K562 (cell line): ENCODE measurements around the gene SPATA25. TPM values are rescaled to one million over a fixed set of nuclear protein-coding genes. Genes with fewer than 3 reads are reported as not detected.
A peak's percentile ranks its signal among the peaks of the same experiment; 100 is the strongest.

Experiments
- CTBP1 ChIP-seq: fragments of 450-650 bp; IDR thresholded peaks from 2 replicates; pipeline ENCODE4 v1.6.1; 2016; ENCODE audit warnings: borderline replicate concordance
- FOSL1 ChIP-seq: fragments of 200-800 bp; sonication (Bioruptor generic); conservative IDR thresholded peaks from 2 replicates; pipeline ENCODE4 v1.6.1; 2016; ENCODE audit warnings: missing genetic modification characterization, missing compliant biosample characterization
- MEF2A ChIP-seq: IDR thresholded peaks from 2 replicates; pipeline ENCODE4 v1.6.1; 2011; ENCODE audit warnings: low read depth, mild to moderate bottlenecking, low read length, moderate library complexity; ENCODE audit not compliant: control insufficient read depth
- MLLT1 ChIP-seq, 2 experiments: fragments of 450-650 bp; IDR thresholded peaks; 2 replicates each; pipeline ENCODE4 v1.6.1; 2016
- NFIC ChIP-seq: fragments of 450-650 bp; IDR thresholded peaks from 2 replicates; pipeline ENCODE4 v1.6.1; 2017; ENCODE audit warnings: mild to moderate bottlenecking, inconsistent platforms
- NFRKB ChIP-seq: fragments of 450-650 bp; IDR thresholded peaks from 2 replicates; pipeline ENCODE4 v1.6.1; 2016; ENCODE audit warnings: low read depth
- PCBP1 ChIP-seq: fragments of 200-400 bp; formaldehyde crosslinking; IDR thresholded peaks from 2 replicates; pipeline ENCODE4 v1.6.1; 2018; ENCODE audit warnings: mild to moderate bottlenecking, low read depth, low read length; ENCODE audit not compliant: poor library complexity, severe bottlenecking
- REST ChIP-seq, 2 experiments: fragments of 450-650 bp; formaldehyde crosslinking in 1 of 2; IDR thresholded peaks; 2 replicates each; pipeline versions ENCODE4 v1.4.0 to v1.6.1; 2014 to 2020; ENCODE audit warnings: mild to moderate bottlenecking in 2 of 2, borderline replicate concordance in 1 of 2, low read depth in 1 of 2
- TCF7 ChIP-seq: sonication (generic); IDR thresholded peaks from 2 replicates; pipeline ENCODE4 v1.6.1; 2016; ENCODE audit warnings: antibody characterized with exemption, borderline replicate concordance
- TEAD4 ChIP-seq, 2 experiments: sonication (generic) in 1 of 2; formaldehyde crosslinking in 1 of 2; IDR thresholded peaks; 2 replicates each; pipeline versions ENCODE4 v1.6.1 to v1.8.0; 2012 to 2022; ENCODE audit warnings: borderline replicate concordance in 1 of 2, inconsistent platforms in 1 of 2, low read length in 1 of 2, mild to moderate bottlenecking in 1 of 2, missing genetic modification reagents in 1 of 2
- ZHX1 ChIP-seq: fragments of 150-350 bp; conservative IDR thresholded peaks from 2 replicates; pipeline ENCODE4 v1.6.1; 2014; ENCODE audit warnings: low read length
- ZZZ3 ChIP-seq: fragments of 450-650 bp; IDR thresholded peaks from 2 replicates; pipeline ENCODE4 v1.6.1; 2016; ENCODE audit warnings: antibody characterized with exemption, mild to moderate bottlenecking, moderate library complexity
- polyA plus RNA-seq, 8 experiments: library from polyadenylated mRNA; depleted of rRNA in 4 of 8; stranded (reverse) in 5 of 8; unstranded in 3 of 8; fragments of >200 nt; fragmentation: Nextera tagmentation in 2 of 8; fragmentation: Illumina TruSeq in 1 of 8; extraction: Ambion mirVana in 2 of 8; extraction: Trizol in 1 of 8; gene quantifications; 2 replicates each; pipeline versions ENCODE4 v1.2.1 to v1.2.3, GENCODE V29; 2011 to 2014; ENCODE audit warnings: inconsistent platforms in 1 of 8, missing spikeins in 1 of 8
- total RNA-seq, 7 experiments: library from RNA; depleted of rRNA in 6 of 7; stranded (reverse); fragments of >200 nt in 6 of 7; fragmentation: Illumina TruSeq in 2 of 7; extraction: Trizol in 2 of 7; gene quantifications; 2 replicates each; pipeline versions ENCODE4 v1.2.1 to v1.2.3, GENCODE V29; 2011 to 2021; ENCODE audit warnings: low replicate concordance in 1 of 7

SPATA25 gene
- total and polyA plus RNA-seq, 9 of the 15 experiments (the other 6 are each of a cell fraction or from before 2014, with no cell fraction given) = 0.21 to 0.95 (median 0.53) TPM; not detected in 3

GRCh38 chr20:45890985-45891983 lies 3.9 kb upstream of the SPATA25 start, which contains the start of the genes CTSA and NEURL2 (continued):
- TF ChIP-seq ZZZ3 = peak; percentile 49; the same call in 1 of the 2 replicates
- no peak for TF ChIP-seq PCBP1
- TF ChIP-seq TCF7 = 0 out of 2 replicates have a peak, but pooled peaks have one; percentile 43
- peak; percentile 97 for TF ChIP-seq REST (IDR thresholded peaks at IDR 0.05; ENCODE audit: borderline replicate concordance)
- TF ChIP-seq REST (CRISPR knock-in tag; IDR thresholded peaks at IDR 0.05; ENCODE audit: low read depth) = no peak
- TF ChIP-seq NFRKB = peak; percentile 74; the same call in 1 of the 2 replicates
- peak; percentile 13; the same call in 1 of the 2 replicates for TF ChIP-seq NFIC
- TF ChIP-seq MEF2A = peak; percentile 76
- peak; percentile 41; the same call in 1 of the 2 replicates for TF ChIP-seq ZHX1
- 0 out of 2 replicates have a peak, but pooled peaks have one; percentile 7 for TF ChIP-seq TEAD4 (IDR thresholded peaks at IDR 0.05; ENCODE audit: low read length)
- no peak for TF ChIP-seq TEAD4 (CRISPR knock-in tag; IDR thresholded peaks at IDR 0.05; ENCODE audit: borderline replicate concordance)
- 0 out of 2 replicates have a peak, but pooled peaks have one; percentile 52 for TF ChIP-seq CTBP1
- peak in 1 of 2 experiments; percentile 42; a peak in 2 of 4 replicates for TF ChIP-seq MLLT1 (IDR thresholded peaks at IDR 0.05)
- TF ChIP-seq FOSL1 (tag) = peak; percentile 57
